IPS-18c (cell line): ENCODE data around the gene RAB17.
A peak's percentile ranks its signal among the peaks of the same experiment; 100 is the strongest.

Experiments
- H3K4me3 ChIP-seq: 2 replicates; pipeline ENCODE4 v1.7.0; 2013; ENCODE audit warnings: low read depth, mild to moderate bottlenecking, low read length, moderate library complexity; ENCODE audit not compliant: insufficient read depth
- H3K9me3 ChIP-seq: one replicate; pipeline ENCODE4 v1.6.1; 2013; ENCODE audit warnings: mild to moderate bottlenecking, low read length, moderate library complexity; ENCODE audit not compliant: control insufficient read depth, insufficient read depth

The RAB17 gene

GRCh38 chr2:237590272-237591140 is at the start of gene RAB17:
Gene RAB17 (minus strand): TSS chr2:237590734. CDS start chr2:237586154, 4,580 bp downstream.
- Histone ChIP-seq H3K9me3 (no peaks in the 10 kb centered on the region), H3K4me3 (peak within 1 kb of the TSS; percentile 41)

DNA sequence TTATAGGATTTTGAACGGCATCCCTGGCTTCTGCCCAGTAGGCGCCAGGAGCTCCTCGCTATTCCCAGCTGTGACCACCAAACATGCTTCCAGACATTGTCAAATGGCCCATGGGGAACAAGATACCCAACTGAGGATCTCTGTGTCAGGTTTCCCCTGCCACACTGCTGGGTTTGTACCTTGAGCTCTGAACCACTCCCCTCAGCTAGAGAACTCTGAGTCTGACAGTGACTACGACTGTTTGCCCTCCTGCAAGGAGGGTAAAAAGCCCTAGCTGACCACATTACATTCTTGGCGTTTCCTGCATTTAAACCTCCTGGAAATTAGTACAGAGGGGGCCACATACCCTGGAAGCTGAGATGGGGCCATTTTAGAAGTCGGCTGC is 49.3 kb upstream of the RAB17 start:
- Histone ChIP-seq H3K4me3 (no peak overlapping the region), H3K9me3 (peaks cover 4% of the 10 kb centered on the region)

DNA sequence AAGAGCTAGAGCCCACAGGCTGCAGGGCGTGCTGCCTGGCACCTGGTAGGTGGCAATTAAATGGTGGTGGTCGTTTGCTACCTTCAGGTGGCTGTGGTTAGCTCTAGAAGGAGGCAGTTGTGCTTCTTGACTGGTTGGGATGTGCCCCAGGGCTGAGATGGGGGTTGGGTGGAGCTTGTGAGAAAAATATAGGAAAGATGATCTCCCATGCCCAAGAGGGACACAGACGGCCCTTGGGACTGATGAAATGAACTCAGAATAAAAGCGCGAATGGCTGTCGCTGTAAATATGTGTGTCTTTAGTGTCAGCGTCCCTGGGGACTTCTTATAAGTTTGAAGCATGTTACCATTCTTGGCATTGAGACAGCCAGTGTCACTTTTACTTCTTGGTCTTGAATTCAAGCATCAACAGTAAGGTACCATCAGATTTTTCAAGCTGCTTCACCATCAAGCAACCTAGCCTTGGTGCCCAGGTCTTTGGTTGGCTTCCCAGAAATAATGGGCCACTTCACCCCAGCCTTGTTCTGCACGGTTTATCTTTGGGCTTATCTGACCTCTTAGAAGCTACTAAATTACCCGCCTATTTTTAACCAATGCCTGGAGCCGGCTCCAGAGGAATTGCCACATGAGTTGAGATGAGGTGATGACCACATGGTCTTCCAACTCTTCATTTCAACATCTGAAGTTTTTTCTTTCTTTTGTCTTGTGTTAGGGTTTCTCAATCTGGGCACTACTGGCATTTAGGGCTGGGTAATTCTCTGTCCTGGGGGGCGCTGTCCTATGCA is 48.7 kb upstream of the RAB17 start:
- Histone ChIP-seq H3K9me3 (peaks cover 4% of the 10 kb centered on the region), H3K4me3 (no peak overlapping the region)

- Histone ChIP-seq H3K4me3 (no peak overlapping the region), H3K9me3 (peaks cover 4% of the 10 kb centered on the region)
Observed at GRCh38 chr2:237638176-237638575, 47.6 kb upstream of the RAB17 start.

GRCh38 chr2:237637429-237638135 is 47.0 kb upstream of the RAB17 start:
- H3K4me3 ChIP-seq = no peak overlapping the region
- peaks cover 4% of the 10 kb centered on the region for H3K9me3 ChIP-seq

GRCh38 chr2:237636578-237636977 is 46.0 kb upstream of the RAB17 start:
- Histone ChIP-seq H3K9me3 (peaks cover 4% of the 10 kb centered on the region), H3K4me3 (no peak overlapping the region)

DNA sequence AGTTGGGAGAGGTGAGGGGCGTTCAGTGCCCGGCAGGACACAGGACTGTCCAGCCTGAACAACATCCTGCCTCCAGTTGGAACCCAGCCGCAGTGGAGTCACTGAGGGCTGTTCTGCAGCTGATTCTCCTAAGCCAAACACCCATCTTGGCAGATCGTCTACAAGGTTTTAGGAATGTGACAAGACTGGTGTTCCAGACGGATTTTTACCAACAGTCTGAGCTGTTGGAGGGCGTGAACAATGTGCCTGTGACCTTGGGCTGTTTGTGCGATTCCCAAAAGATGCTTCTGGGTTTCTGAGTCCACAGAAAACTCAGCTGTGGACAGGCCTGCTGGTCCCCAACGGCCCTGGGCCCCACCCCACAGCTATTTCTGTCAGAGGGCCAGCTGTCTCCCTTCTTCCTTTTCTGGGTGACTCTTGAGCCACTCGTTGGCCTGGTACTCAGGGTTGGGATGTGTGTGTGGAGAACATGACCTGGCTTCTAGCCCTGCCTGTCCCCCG is 42.6 kb upstream of the RAB17 start:
- Histone ChIP-seq H3K9me3 (peaks cover 2% of the 10 kb centered on the region), H3K4me3 (no peak overlapping the region)

- no peak overlapping the region; the same call in 1 of the 2 replicates for H3K4me3 ChIP-seq
- no peaks in the 10 kb centered on the region for H3K9me3 ChIP-seq
Observed at GRCh38 chr2:237631801-237632585, 41.5 kb upstream of the RAB17 start.

GRCh38 chr2:237631007-237631785 is 40.7 kb upstream of the RAB17 start:
- H3K9me3 ChIP-seq = no peaks in the 10 kb centered on the region
- H3K4me3 ChIP-seq = no peak overlapping the region

- Histone ChIP-seq H3K4me3 (no peak overlapping the region), H3K9me3 (peaks cover 2% of the 10 kb centered on the region)
Observed at GRCh38 chr2:237630216-237631000, 39.9 kb upstream of the RAB17 start.

DNA sequence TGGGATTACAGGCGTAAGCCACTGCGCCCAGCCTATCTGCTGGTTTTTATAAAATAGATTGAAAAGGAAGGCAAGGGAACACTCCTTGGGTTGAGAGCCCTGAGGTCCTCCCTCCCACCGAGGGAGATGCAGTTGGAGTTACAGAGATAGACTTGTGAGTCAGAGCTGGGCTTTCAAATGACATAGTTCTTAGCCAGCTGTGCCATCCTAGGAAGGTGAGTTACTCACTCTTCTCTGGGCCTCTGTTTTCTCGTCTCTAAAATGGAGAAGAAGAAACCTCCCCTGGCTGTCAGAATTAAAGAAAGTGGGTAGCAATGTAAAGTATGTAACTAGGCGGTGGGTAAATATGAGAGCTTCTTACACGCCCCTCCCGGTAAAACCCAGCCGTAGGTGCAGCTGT is 39.2 kb upstream of the RAB17 start:
- Histone ChIP-seq H3K4me3 (no peak overlapping the region), H3K9me3 (peaks cover 2% of the 10 kb centered on the region)

DNA sequence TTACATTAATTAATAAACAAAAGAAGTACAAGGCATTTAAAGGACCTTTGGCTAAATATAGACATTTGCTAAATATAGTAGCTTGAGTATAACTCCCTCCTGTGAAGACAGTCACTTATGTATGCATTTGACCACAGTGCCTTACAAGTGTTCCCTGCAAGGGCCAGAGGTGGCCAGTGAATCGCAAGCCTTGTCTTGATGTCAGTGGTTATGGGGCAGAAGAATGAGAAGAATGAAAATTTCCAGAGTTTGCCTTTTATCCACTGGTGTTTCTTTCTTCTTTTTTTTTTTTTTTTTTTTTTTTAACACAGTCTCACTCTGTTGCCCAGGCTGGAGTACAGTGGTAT is 38.6 kb upstream of the RAB17 start:
- H3K4me3 ChIP-seq = no peak overlapping the region
- peaks cover 2% of the 10 kb centered on the region for H3K9me3 ChIP-seq

- Histone ChIP-seq H3K9me3 (peaks cover 2% of the 10 kb centered on the region), H3K4me3 (peak overlapping the region; percentile 42)
Observed at GRCh38 chr2:237628247-237629187, 38.0 kb upstream of the RAB17 start.

- Histone ChIP-seq H3K9me3 (peaks cover 2% of the 10 kb centered on the region), H3K4me3 (peak within 1 kb of the TSS; percentile 57)
Observed at GRCh38 chr2:237627441-237628246, 37.1 kb upstream of the RAB17 start, which contains the start of gene LRRFIP1. Gene LRRFIP1 (plus strand): TSS chr2:237627587. CDS start chr2:237627645, 58 bp downstream.
